Urothelium cell line (cell line): ENCODE data around the gene PLPPR3.

ENCODE experiments used
- DNase-seq: peaks from one replicate; pipeline ENCODE4 v3.0.0; 2011; ENCODE audit warnings: low spot score, mixed read lengths
- FAIRE-seq: peaks from 2 replicates; lab custom pipeline; 2011; peaks lifted over from hg19 to GRCh38; lab: Jason Lieb, UNC

PLPPR3 gene

GRCh38 chr19:780935-781334, 40.8 kb downstream of the PLPPR3 start:
- FAIRE-seq (no peak), DNase-seq (no peak)

DNA sequence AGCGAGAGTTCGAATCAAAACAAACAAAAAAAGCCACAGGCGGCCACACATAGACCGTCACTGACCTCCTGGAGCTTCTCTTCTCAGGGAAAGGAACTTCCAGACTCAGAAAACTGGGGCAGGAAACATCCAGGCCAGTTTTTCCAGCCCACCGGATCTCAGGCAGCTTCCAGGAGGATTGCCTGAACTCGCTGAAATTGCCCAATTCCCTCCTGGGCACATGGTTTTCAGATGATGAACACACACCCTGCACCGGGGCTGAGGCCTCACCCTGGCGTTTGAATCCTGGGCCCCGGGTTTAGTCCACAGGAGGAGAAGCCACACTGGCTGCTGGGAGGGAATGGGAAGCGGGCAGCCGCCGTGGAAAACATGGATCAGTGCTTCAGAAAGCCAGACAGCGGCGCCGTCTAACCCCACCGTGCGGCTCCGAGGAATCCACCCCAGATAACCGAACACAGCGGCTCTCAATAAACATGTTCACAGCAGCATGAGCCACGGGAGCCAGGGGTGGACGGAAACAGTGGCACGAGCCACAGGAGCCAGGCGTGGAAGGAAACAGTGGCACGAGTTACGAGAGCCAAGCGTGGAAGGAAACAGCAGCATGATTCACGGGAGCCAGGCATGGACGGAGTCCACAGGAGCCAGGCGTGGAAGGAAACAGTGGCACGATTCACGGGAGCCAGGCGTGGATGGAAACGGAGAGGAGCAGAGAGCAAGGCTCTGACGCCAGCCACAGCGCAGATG, 42.7 kb downstream of the PLPPR3 start:
- FAIRE-seq, result no peak
- peak; percentile 16 for DNase-seq

GRCh38 chr19:776549-776948, 45.2 kb downstream of the PLPPR3 start:
- FAIRE-seq, result no peak
- DNase-seq, result no peak

GRCh38 chr19:772730-773436, 48.9 kb downstream of the PLPPR3 start:
- no peak for DNase-seq
- FAIRE-seq, result no peak

GRCh38 chr19:772063-772462, 49.7 kb downstream of the PLPPR3 start:
- FAIRE-seq (no peak), DNase-seq (no peak)

- DNase-seq, result peak; percentile 46
These were observed 50.4 kb downstream of the PLPPR3 start for GRCh38 chr19:771332-771785.

GRCh38 chr19:769616-770015, 52.1 kb downstream of the PLPPR3 start:
- DNase-seq (no peak), FAIRE-seq (no peak)

More at GRCh38 chr19:771332-771785, 50.4 kb downstream of the PLPPR3 start:
- no peak for FAIRE-seq

- peak; percentile 49 for DNase-seq
- no peak for FAIRE-seq
These were observed 53.3 kb downstream of the PLPPR3 start for GRCh38 chr19:768424-768823.

DNA sequence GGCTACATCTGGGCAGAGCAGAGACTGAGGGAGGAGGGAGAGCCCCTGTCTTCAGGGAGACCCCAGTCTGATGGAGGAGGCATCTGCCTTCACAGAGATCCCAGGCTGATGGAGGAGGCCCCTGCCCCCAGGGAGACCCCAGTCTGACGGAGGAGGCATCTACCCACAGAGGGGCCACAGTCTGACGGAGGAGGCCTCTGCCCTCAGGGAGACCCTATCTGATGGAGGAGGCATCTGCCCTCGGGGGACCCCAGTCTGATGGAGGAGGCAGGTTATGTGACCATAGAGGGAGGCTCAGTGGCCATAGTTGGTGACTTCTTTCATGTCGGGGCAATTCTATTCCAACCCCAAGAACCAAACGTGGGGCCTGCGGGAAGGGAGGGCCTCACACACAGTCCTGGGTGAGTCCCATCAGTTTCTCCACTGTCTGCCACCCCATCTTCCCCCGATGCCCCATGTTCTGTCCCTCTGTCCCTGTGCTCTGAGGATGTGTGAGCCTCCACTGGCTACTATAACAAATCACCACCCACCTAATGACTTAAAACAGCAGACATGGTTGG, 56.5 kb downstream of the PLPPR3 start:
- no peak for FAIRE-seq
- DNase-seq, result no peak

DNA sequence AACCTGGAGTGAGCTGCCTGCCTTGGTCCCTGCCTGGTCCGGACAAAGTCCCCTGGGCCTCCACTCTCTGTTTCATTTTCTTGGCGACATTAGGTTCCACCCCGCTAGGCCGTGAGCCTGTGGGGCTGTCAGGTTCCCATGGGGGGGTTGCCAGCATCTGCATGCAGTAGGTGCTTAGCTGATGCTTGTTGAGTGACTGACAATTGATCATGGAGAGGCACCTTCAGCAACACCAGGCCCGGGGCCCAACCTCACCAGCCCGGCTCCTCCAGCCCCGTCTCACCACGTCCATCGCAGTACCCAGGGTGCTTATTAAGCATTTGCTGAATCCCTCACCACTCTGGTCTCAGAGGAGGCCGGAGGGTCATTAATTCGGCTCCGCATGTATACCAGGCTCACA, 57.5 kb downstream of the PLPPR3 start:
- DNase-seq (no peak), FAIRE-seq (no peak)

DNA sequence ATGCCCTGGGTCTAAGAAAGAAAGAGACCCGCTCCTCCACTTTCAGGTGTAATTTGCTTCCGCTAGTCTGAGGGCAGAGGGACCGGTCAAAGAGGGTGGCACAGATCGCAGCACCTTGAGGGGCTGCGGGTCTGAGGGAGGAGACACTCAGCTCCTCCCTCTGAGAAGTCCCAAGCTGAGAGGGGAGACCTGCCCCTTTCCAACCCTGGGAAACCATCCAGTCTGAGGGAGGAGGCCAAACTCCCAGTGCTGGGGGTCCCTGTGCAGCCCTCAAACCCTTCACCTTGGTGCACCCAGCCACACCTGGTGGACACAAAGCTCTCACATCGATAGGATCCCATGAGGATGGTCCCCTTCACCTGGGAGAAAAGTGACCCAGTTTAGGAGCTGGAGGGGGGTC, 57.9 kb downstream of the PLPPR3 start:
- FAIRE-seq, result no peak

GRCh38 chr19:763181-763580, 58.6 kb downstream of the PLPPR3 start:
- FAIRE-seq (no peak), DNase-seq (no peak)

More for the DNA sequence above, 57.9 kb downstream of the PLPPR3 start:
- DNase-seq, result no peak
